Stimulated activated CD4-positive, alpha-beta T cell treated with anti-CD3 and anti-CD28 coated beads, Interleukin-12 subunit alpha, Interleukin-12 subunit beta, amount 100 ng/mL, for 48 hours (primary cell): ENCODE measurements around the gene FAM236A.
"Not testable (repeated sequence)": the region's sequence is repeated elsewhere in the genome, so short reads cannot be mapped to it uniquely, and the experiment has no call there.

Source experiments
- DNase-seq, 3 donors: peaks; one replicate each; pipeline ENCODE4 v3.0.0-alpha.2; 2020; ENCODE audit warnings: low read depth in 2 of 3, low spot score in 1 of 3

Gene FAM236A

GRCh38 chrX:72937906-72938305 lies at the start of gene FAM236A:
FAM236A (plus strand) TSS chrX:72938206; CDS start chrX:72938263, 57 bp downstream.
- DNase-seq = not testable (repeated sequence)

GRCh38 chrX:72889740-72890139 lies 48.3 kb upstream of the FAM236A start:
- not testable (repeated sequence) for DNase-seq

- DNase-seq = not testable (repeated sequence)
Measured at GRCh38 chrX:72912315-72912714, 25.7 kb upstream of the FAM236A start, which contains the start of gene FAM236C. FAM236C (plus strand) TSS chrX:72912615; CDS start chrX:72912715, 100 bp downstream.

- DNase-seq = not testable (repeated sequence)
Measured at GRCh38 chrX:72916096-72916495, 21.9 kb upstream of the FAM236A start.

GRCh38 chrX:72932283-72932682 lies 5.7 kb upstream of the FAM236A start:
- DNase-seq = not testable (repeated sequence)

- not testable (repeated sequence) for DNase-seq
Measured at GRCh38 chrX:72936455-72936854, 1.6 kb upstream of the FAM236A start.

- not testable (repeated sequence) for DNase-seq
Measured at GRCh38 chrX:72936882-72937455, 1.0 kb upstream of the FAM236A start.

- DNase-seq = not testable (repeated sequence)
Measured at GRCh38 chrX:72942272-72942671, 4.3 kb downstream of the FAM236A start.

GRCh38 chrX:72943035-72943818 lies 5.2 kb downstream of the FAM236A start:
- not testable (repeated sequence) for DNase-seq

- DNase-seq = not testable (repeated sequence)
Measured at GRCh38 chrX:72943819-72944169, 5.8 kb downstream of the FAM236A start, which contains the start of gene DMRTC1. DMRTC1 (minus strand) TSS chrX:72943837; CDS start chrX:72875694, 68,143 bp downstream.

GRCh38 chrX:72959971-72960370 lies 22.0 kb downstream of the FAM236A start:
- DNase-seq = not testable (repeated sequence)

GRCh38 chrX:72971859-72972258 lies 33.9 kb downstream of the FAM236A start:
- DNase-seq = not testable (repeated sequence)

GRCh38 chrX:72974885-72975284 lies 36.9 kb downstream of the FAM236A start:
- DNase-seq = not testable (repeated sequence)

- not testable (repeated sequence) for DNase-seq
Measured at GRCh38 chrX:72980894-72981469, 43.0 kb downstream of the FAM236A start.
